Activated CD4-positive, CD25-positive, alpha-beta regulatory T cell treated with anti-CD3 and anti-CD28 coated beads, Interleukin-2, amount 50 U/mL, for 72 hours (primary cell): ENCODE data around the gene ARMH3.

Source experiments
- DNase-seq: peaks from one replicate; pipeline ENCODE4 v3.0.0; 2021

ARMH3 gene

DNA sequence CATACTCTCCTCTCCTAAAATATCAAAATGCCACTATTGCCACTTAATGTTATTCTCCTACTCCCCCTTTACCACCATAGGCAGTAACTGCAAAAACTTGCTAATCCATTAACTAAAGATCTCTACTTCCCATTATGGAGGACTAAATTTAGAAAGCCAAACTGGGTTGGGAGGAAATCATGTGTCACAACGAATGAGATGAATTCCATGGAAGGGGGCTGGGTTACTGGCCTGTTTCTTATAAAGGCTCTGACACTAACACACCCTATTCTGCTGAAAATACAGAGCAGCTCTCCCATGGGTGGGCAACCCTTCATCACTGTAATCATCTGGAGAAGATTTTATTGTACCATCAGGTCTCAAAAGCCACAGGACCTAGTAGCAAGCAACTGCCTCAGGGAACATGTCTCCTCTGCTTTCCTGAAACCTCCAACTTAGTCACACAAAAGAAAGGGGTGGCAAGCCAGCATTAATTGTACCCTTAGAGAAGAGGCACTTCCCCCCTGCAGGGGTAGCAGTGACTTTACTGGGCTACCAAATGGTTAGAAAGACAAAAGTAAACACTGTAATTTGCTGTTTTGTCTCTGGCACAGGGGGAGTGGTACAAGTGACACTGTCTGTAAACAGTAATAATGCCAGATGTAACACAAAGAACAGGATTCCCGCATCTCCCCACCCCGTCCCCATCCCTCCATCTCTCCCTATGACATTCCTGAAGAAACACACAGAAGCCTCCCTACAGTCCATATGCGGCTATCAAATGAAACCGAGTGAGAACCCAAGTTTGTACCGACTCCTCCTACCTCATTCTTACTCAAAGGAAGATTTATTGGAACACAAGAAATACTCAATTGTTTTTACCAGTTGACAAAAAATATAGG, 81.6 kb downstream of the ARMH3 start:
- no peak for DNase-seq

DNA sequence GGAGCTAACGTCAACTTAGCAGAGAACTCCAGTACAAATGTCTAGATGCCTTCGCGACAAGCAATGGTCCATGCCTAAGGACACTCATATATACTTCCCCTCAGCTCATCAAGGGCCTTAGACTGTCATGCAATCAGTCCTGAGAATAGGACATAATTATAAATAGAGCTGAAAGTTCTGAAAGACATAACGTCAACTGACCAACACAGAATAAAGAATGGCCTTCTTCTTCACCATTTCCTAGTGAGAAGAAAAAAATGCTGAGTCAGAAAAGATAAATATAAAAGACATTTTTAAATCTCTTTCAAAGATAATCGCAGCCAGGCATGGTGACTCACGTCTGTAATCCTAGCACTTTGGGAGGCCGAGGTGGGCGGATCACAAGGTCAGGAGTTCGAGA, 83.2 kb downstream of the ARMH3 start:
- no peak for DNase-seq

DNA sequence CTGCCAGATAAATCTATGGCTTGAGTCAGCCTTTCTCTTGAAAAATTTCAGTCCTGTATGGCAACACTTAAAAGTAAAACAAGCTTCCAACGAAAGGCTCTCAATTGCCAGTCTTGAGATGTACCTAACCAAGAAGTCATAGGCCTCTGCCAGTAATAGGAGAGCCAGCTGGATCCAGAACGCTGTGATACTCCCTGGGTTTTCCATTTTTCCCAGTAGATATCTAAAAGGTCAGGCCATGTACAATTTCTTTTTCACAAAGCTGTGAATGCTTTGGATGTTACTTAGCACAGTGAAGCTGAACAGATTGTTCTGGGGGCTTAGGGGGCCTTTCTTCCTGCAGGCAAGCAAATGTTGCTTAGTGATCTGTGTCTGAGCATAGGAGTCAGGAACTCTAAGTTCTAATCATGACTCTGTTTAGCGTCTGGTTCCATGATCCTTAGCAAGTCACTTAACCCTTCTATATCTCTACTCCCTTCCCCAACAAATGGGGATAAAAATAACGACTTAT, 86.5 kb downstream of the ARMH3 start:
- no peak for DNase-seq

DNA sequence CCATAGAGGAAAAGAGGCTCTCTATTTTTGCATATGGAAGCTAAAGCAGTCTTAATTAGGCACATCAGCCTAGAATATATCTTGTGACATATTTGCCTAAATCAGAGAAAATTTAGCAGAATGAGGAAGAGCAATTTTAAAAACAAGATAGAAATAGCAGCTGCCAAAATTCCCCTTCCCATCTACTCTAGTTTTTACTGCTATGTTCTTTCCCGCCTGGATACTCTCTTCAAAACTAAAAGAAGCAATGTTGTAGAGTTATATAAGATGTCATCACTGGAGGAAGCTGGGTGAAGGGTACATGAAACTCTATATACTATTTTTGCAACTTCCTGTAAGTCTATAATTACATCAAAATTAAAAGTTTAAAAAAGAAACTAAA, 87.0 kb downstream of the ARMH3 start:
- no peak for DNase-seq

DNA sequence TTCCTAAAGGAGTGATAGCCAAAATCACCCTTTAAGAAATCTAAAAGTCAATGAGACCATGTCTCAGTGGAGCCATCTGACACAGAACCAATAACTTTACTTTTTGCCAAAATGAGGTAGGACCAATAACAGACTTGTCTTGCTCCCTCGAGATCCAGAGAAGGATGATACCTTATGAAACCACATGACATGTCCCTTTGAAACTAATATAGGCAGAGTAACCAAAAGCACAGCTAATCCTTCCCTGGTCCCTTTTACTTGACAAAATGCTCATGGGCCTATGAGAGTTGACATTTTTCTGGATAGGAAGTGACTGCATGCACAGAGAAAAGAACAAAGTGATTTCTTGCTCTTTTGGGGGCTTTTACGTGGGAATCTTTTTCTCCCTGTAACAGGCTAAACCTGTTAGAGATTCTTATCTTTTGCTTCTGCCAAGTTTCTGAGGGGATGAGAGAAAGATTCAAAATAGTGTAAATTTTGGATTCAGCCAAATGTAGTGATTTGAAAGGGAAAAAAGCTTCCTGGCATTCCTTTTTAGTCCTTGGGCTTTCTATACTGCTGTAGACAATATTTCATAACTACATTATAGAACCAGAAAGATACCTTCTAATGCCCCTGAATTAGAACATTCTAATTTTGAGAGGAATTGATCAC, 87.6 kb downstream of the ARMH3 start:
- no peak for DNase-seq

DNA sequence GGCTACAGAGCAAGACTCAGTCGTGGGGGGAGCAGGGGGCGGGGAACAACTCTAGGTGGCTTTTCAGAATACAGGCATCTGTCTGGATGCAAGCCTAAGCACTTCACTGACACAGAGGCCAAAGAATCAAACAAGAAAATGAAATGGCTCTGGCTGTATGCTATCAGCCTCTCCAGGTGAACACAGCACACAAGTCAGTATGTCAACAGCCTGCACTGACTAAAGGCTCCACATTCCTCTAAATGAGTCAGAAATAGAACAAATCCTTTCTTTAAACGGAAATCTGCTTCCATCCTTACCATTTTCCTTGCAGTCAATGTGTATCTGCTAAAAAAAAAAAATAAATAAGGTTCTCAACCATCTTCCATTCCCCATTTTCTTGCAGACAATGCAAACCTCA, 88.3 kb downstream of the ARMH3 start:
- no peak for DNase-seq

DNA sequence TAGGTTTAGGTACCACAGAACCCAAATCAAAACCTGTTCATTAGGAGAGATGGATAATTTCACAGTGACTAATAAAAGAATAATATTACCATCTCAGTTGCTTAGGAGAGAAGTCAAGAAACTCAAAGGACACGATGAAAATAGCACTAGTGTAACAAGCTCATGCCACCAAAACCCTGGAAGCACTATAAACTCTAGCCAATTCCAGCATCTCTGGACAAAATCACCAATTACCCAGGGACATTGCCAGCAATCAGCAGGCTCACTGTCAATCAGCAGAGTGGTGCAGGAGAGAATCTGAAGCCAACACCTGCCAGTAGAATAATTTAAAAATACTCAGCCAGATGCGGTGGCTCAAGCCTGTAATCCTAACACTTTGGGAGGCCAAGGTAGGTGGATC, 88.9 kb downstream of the ARMH3 start:
- no peak for DNase-seq

DNA sequence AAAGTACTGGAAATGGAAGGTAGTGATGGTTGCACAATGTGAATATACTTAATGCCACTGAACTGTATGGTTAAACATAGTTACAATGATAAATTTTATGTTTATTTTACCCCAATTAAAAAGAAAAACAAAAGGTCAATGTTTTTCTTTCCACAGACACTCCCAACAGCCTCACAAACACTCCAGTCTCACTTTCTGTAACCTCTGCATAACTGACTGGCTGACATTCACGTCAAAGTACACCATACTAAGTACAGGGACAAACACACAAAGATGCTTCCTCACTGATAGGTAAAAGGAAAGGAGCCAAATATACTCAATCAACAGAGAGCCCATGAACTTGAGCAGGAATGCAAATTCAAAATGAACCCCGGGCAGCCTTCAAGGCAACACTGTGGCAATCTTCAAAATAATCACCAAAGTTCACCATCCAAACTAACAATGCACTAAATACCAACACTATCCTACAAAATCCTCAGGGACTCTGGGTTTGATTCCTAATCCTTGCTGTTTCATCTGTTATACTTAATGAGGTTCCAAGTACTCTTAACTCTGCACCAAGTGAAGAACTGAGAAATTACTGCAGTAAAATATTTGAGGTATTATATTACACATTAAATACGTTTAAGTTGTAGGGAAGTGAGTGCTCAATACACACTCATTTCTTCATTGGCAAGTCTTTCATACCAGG, 90.8 kb downstream of the ARMH3 start:
- DNase-seq = no peak

DNA sequence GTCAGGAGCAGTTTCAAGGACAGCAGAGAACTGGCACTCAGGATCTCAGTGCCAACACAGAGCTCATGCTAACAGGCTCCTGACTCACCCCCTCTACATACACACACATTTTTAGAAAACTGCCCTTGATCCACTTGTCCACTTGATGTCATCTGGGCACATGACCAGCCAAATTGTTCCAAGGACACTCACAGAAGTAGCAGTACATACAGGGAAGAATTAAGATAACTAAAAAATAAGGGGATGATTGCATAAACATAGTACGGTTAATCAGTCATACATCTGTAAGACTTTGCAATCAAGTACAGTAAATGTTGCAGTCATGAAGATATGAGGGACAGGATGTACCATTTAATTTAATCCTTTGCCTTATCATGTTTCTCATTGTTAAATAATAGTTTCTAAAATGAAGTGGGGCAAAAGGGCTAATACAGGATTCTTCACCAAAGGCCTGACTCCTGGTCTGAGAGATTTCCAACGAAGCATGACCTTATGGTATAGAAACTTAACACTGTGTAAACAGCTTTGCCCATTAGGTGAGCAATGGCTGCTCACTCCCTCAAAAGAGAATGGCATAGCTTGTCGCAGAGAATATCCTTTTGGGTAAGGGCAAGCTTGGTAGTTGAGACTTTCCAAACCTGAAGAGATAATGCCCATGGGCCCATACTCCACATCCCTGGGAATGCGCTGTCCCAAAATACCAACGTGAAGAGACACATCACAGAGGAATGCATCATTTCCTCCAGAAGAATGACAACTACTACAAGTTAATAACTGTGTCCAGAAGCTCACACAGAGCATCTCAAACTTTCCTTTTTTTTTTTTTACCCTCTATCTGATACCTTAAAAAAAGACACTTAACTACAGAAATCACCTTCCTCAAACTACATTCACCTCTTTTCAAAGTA, 94.1 kb downstream of the ARMH3 start:
- no peak for DNase-seq

DNA sequence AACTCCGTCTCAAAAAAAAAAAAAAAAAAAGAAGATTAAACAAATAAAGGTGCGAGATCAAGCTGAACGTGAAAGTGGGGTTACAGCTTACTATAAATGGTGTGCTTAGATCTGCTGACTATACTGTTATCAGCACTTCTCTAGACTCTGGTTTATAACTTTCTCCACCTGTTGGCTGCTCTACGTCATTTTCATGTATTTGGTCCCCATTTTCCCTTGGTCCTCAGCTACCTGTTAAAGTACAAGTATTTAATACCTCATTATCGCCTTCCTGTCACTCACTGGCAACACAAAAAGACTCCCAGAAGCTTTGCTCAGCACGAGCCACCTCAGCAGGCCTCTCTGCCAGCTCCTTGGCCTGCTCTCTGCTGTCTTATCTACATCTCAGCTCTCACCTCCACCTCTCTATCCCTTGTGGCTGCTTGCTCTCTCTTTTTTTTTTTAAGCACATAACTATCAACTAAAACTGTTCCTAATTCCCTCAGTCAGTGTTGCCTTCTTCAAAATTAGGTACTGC, 95.0 kb downstream of the ARMH3 start:
- DNase-seq = no peak

DNA sequence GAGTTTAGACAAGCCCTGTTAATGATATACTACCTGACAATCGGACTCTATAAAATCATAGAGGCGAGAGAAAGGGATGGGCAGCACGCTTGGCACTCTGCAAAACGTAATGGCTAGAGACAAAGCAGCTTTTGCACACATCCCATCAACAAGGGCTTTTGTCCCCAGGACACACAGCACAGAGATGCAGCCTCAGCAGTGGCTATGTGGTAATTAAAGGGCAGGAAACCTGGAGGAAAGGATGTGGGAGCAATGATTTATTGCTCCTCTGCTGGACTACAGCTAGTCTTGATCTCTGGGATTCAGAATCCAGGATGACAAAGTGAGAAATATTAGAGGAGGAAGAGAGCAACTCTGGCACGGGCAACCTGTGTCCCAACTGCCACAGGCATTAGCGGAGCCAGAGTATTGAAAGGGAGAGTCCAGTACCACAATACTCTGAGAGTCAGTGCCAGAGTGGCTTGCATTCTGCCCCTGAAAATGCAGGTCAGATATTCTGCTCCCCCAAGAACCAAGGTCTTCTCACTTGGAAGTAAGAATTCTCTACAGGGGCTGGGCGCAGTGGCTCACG, 96.5 kb downstream of the ARMH3 start:
- DNase-seq = no peak

DNA sequence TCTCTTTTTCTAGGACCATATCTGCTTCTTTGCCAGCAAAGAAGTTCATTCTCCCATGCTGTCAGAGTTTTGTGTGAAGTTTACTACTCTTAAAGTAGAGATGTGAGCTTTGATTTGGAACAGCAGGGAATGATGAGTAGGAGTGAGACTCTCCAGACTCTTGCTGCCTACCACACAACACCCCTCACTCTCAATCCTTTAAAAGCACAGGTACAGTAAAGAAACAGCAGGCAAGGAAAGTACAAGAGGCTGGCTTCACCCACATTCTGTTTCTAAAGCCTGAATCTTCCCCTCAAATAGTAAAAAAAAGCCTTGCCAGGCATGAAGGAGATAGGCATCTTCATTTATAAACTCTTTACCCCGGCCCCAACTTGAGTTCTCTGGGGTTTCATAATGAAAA, 97.3 kb downstream of the ARMH3 start:
- no peak for DNase-seq

DNA sequence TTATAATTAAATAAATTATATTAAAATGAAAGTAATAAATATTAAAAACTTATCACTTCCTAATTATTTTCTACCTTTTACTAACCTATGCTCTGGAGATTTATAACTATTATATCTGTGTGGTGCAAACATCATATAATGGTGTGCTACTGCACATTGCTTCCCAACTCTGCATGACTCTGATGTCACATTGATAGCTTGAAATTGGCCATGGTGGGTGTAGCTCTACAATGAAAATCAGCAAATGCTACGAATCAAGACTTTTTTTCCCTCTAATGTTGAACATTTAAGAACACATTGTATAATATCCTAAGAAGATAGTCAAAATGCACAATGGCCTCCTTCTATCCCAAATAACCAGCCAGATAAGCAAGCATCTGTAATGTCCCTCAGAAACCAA, 99.1 kb downstream of the ARMH3 start:
- DNase-seq = no peak

DNA sequence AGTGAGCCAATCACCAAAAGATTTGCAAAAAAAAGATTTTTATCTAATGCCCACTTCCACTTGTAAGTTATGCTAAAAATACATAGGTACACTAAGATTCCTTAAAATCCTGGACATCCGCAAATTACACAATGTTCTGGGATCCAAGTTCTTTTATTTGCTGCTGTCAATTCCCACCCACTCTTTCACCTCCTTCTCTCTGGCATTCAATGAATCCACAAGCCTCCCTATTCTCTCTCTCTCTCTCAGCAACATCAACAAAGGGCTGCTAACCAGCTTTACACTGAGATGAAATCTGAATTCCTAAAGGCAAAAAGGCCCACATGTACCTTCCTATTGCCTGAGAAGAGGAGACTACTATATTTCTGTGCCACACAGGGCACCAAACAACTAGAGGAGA, 99.9 kb downstream of the ARMH3 start:
- no peak for DNase-seq

DNA sequence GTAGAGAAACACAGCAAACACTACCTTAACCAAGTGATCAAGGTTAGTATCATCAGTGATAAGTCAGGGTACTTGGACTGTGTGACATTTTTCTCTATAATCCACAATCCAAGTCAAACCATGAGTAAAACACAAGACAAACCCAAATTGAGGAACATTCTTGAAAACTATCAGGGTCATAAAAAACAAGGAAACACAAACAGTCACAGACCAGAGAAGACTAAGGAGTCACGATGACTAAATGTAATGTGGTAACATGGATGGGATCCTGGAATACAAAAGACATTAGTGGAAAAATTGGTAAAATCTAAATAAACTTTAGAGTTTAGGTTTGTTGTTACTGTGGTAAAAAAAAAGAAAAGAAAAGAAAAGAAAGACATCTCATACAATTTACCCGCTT, 103.8 kb downstream of the ARMH3 start:
- DNase-seq = no peak

DNA sequence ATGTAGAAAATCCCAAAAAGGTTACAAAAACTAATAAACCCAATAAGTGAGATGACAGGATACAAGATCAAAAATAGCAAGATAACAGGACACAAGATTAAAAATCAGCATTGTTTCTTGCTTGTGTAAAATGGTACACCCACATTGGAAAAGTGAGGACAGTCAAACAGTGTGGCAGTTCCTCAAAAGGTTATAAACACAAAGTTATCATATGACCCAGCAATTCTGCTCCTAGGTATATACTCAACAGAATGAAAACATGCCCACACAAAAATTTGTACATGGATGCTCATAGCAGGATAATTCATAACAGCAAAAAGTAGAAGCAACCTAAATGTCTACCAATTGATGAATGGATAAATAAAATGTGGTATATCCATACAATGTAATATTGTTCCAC, 105.8 kb downstream of the ARMH3 start:
- no peak for DNase-seq

DNA sequence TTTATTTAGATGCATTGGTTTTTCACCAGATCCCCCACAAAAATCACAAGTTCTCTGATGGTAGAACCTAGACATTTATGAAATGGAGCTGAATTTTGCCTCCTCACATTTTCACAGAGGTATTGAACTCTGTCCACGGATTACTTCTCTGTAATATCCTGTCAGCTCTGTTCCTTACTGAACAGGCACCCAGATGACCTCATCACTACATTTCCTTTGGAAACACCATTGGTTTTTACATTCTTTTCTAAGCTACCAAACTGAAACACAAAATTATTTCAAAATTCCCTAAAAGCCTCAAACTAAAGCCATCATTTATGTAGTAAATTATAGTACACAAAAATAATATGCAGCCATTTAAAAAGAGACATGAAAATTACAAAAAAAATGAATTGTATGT, 114.1 kb downstream of the ARMH3 start:
- no peak for DNase-seq

DNA sequence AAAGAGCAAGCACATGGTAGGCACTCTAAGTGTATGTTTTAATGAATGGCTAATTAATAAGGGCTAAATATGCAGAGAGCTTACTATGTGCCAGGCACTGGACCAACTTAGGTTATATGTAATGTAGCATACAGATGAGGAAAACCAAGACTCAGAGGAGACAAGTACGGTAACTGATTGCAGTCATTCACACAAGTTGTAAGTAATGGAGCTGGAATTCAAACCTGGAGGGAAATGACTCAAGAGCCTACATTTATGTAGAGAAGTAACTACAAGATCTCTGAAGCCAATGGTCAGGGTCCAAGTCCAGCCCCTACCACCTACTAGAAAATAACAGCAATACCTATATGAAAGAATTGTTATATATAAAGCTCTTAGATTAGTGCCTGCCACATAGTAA, 115.1 kb downstream of the ARMH3 start:
- no peak for DNase-seq

DNA sequence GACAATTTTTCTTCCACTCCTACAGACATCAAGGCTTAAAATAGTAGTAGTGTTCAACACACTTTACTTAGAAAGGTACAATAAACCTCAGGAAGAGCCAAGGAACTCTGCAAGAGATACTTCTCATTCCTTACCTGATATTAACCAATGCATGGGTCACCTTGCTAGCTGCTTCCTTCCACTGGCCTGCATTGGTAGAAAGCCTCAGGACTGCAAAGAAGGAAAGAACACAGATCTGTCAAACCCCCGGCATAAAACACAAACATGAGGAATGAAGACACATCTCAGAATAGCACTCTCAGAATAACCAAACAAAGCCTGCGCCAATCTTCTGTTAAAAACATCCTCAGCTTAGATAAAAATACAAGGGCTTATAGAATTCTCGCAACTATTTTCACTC, 116.2 kb downstream of the ARMH3 start:
- no peak for DNase-seq

DNA sequence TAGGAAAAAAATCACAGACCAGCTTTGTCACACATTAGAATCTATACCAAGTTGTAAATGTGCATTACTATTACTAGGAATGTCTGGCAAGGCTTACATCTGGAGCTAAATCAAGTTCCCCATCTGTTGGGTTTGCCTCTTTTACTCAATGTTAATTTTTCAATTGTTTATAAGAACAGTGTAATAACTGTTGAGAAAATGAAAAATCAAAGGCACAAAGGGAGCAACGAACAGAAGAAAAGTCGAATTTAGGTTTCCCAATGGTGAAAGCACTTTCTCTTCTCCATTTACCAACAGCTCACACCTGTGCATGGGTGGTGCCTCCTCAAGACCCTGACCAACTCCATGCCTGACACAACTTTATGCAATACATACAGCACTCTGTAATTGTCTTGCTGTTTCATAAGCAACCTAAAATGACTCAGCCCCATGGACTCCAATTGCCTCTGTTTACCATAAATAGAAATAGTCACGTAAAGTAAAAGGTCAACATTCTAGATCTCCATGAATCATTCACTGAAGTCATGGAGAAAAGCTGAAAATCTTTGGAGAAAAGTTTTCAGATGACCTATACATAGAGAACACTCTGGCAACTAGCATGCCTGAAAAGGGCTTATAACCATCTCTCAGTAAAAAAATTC, 116.8 kb downstream of the ARMH3 start:
- DNase-seq = no peak

DNA sequence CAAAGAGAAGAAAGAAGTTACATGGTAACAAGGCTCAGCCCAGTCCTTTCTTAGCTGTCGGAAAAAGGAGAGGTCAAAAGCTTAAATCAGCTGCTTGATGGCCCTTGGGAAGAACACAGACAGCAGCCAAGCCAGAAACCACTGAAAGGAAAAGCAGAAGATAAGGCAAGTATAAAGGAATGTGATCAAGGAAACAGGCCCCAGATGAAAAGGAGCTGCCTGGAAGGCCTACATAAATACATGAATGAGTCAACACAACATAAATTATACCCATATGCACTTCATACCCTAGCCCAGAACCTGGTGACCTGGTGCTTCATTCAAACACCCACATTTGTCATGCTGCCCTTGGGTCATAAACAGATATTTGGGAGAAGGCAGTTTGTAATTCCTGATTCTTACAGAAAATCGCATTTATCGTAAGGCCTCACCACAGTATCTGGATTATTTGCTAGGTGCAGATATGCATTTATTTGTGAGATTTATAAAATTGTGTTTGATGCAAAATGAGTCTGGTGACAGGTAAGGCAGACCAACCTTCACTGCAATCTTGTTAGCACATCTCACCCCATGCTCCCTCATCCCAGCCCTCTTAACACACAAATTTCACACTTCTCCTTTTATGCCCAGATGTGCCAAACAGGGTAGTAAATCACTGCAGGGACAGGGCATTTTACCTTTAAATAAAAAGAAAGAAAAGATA, 117.5 kb downstream of the ARMH3 start:
- DNase-seq = no peak
